Germinal center (tissue), 1 donor: ENCODE data around the gene PHC2.

Experiments used
- DNase-seq: peaks from one replicate; pipeline ENCODE4 v3.0.0; 2012; ENCODE audit warnings: mixed read lengths, low spot score

Gene PHC2

DNA sequence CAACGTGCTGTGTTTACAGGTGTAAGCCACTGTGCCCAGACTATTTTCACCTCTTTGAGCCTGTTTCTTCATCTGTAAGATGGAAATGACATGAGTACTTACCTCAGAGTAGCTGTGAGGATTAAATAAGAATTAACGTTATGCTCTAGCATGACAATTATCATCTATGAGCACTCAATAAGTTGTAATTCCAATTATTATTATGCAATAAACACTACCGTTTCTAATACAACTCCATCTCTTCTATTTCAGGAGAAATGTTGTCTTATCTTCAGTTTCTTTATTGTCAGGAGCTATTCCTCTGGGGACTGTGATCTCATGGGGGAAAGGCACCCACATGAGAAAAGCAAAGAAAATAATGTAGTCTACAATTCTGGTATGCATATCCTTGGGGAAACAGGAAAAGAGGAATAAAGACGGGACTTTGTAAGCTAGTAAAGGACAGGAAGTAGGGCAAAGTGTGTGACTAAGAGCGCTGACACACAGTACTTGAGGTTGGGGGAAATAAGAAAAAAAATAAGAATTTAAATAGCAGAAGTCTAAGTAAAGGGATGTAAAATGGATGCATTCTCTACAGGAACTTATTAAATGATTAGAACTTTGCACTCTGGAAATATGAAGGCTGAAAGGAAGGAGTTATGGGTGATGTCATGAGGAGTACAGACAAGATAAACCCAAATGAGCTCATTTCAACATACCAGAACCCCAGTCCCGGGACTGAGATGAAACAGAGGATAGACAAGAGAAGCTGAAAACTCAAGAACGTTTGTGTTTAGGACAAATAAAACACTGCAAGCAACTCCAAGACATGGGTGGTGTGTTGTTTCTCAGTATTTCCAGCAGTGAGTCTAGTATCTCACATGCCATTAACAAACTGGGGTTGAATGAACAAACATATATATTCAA lies 9.8 kb downstream of the PHC2 start:
- DNase-seq: no peak

DNA sequence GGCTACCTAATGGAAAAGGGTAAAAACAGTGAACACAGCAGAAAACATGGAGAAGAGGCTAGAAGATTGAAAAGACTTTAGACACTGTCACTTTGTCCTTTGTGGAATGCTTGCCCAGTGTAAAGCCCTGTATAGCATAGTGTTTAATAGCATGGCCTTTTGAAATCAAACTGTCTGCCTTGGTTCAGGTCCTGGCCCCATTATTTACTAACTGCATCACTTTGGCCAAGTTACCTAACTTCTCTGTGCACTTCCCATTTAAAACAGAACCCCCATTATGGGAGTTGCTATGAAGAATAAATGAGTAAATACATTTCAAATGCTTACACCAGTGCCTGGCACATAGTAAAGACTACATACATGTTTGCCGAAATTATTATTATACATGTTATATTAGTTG lies 12.1 kb downstream of the PHC2 start:
- no peak for DNase-seq

DNA sequence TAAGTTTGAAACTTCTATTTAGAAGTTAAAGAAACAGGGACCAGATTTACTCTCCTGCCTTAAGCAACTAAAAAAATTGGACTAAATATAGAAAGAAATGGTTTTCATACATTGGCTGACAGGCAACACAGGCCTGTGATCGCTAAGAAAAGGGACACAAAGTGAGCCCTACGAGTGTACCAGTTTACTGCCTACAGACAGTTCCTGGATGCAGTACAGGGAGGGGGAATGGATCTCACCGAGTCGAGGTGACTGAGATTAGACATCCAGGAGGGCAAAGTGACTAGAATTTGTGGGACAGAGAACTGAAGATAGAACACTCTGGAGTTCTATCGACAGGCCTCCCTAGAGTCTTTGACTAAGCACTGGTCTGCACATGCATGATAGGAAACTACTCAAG lies 16.0 kb downstream of the PHC2 start:
- DNase-seq: no peak

DNA sequence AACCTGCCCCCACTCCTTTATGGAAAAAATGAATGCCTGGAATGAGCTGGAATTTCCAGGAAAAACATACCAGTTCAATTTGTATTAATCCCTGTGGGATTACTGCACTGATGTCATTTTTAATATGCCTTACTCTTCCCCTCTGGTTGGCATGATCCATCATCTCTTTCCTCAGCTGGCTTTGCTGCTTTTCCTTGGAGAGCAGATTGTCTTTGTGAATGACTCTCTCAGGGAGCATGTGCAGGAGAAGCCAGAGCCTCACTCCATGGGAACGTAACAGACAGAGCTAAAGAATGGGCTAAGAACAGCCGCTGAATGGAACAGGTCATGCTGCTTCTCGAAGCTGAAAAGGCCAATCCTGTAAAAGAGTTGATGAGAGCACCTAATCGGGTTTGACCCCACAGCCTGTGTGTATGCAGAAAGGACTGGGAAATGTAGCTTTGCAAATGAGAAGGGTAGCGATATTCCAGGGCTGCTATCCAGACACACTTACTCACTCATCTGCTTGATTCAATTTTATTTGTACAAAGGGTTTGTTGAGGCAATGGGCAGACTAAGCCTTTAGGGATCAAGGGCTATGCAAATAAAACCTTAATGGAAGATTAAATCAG lies 20.7 kb downstream of the PHC2 start:
- no peak for DNase-seq

DNA sequence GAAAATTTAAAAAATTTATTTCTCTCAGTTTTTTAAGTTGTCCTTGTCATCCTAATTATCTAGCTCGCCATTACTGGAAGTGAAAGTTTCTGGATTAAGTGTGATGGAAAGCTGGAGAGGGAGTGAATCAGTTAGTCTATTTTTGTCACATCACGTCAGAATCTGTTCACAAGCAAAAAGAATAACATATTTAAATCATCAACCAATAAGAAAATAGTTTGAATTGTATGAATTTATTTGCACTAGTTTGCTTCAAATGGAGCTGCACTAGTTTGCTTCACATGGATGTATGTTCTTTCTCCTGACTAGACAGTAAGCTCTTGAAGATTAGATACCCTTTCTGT lies 22.8 kb downstream of the PHC2 start:
- no peak for DNase-seq

DNA sequence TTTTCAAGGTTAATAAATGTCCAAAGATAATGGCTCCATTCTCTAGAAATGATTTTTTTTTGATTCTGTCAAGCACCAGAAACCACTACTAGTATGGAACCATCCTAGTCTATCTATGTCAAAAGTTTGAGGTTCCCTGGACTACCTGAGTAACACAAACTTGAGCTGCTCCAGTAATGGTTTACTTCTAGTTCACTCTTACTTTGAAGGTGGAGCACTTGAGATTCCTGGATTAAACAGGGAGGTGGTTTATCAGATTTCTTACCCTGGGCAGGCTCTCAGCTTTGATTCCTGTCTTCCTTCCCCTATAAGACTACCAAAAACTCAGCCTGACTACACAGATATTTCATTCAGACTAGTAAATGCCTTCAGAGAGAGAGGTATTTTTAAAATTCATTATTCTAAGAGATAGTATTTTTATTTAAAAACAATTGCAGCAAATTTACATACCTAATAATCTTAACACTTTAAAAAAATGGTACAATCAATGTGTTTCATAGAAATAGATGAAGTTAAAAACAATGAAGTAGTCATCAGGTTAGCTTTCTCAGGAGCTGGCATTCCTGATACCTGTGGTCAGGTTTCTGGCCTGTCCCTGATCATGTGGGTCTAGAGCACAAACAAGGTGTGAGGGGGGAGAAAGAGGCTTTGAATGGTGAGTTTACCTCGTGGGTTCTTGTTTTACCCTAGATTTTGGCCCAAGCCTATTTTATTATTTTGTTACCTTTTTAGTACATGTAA lies 23.4 kb downstream of the PHC2 start:
- no peak for DNase-seq

DNA sequence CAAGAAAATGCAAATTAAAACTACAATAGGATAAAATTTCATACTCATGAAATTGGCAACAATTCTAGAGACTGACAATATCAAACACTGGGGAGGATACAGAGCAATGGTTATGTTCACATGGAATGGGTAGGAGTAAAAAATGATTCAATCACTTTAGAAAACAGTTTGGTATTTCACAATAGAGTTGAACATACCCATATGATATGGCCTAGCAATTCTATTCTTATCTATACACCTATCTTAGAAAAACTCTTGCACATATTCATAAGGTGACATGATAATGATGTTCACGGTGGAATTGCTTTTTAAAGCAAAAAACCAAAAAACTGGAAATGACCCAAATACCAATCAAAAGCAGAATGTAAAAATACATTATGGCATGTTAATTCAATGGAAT lies 28.7 kb downstream of the PHC2 start:
- no peak for DNase-seq

DNA sequence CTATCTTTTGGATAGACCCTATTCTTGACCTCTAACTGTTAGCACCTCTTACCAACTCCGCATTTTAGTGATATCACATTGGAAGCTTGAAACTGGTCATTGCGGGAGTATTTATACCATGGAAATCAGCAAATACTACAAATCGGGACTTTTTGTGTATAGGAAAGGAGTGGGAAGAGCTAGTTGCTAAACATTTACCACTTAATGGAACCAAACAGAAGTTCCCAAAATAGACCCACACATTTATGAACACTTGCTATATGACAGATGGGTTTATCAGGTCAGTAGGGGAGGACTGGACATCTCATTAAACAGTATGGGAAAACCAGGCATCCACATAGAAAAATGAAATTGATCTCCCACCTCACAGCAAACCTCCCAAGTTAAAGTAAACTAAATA lies 29.4 kb downstream of the PHC2 start:
- DNase-seq: no peak

DNA sequence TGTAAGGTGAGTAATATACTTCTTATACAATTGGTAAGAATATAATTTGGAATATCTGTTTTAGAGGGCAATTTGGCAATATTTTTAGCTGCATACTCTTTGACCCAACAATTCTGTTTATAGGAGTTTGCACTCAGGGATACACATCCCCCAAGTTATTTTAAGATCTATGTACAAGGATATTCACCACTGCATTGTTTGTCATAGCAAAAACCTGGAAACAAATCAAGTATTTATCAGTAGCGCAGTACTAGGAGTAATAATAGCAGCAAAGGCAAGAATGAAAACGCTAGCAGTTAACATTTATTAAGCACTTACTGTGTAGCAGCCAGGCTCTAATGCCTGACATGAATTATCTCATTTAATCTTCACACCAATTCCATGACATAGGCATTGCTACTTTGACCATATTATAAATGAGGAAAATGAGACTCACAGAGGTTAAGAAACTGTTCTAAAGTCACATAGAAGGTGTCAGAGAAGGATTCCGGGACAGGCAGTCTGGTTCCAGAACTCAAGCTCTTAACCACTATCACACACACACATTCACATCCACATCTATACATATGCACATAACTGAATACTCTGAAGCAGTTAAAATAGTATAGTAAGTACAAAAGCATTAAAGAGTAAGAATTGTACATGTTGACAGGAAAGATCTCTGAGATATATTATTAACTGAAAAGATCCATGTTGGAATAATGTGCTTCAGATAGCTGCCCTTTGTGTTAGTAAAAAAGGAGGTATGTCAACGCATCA lies 30.6 kb downstream of the PHC2 start:
- no peak for DNase-seq

DNA sequence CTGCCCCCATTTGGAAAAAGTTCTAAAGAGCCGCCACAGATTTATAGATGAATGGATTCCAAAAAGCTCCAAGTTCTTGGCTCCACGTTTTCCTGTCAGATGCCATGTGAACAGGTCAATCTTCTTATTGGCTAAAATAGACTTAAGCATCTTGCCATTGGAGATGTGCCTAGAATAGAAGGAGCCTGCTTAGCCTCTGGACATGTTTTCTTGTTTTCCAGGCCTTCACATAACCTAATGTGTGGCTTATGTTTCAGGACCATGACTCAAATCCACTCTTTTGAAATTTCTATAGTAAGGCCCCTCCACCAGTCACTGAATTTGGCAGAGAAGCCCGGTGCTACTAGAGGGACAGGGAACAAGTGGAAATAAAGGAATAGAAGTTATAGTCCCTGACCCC lies 31.5 kb downstream of the PHC2 start:
- DNase-seq: no peak

DNA sequence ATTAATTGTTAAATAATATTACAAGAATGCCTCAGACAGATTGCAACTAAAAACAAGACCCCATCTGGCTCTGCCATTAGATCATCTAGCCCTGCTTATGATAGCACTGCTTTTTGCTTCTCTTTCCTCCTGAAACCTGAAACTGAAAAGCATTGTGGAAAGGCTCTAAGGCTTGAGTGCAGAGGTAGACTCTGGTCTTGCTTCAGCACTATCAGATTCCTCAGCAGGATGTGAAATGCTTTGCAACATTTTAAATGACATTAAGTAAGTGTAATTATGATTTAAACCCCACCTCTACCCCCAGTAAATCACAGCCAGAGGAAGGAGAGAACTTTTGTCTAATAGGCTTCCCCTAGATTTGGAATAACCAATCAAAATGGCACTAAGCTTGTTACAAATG lies 32.9 kb downstream of the PHC2 start:
- DNase-seq: no peak

DNA sequence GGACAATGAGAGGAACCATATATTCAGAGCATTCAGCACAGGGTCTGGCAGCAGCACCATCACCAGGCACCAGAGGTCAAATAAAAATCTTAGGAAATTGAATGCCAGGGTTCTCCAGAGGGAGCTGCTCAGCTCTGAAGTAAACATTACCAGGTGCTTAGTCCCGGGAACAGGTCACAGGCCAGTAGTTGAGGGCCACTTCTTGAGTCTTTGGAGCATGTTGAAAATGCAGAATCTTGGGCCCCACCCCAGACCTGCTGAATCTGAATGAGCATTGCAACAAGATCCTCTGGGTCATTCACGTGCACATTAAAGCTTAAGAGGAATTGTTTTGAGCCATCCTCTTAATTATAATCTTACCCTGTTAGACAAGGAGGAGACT lies 33.8 kb downstream of the PHC2 start:
- no peak for DNase-seq

DNA sequence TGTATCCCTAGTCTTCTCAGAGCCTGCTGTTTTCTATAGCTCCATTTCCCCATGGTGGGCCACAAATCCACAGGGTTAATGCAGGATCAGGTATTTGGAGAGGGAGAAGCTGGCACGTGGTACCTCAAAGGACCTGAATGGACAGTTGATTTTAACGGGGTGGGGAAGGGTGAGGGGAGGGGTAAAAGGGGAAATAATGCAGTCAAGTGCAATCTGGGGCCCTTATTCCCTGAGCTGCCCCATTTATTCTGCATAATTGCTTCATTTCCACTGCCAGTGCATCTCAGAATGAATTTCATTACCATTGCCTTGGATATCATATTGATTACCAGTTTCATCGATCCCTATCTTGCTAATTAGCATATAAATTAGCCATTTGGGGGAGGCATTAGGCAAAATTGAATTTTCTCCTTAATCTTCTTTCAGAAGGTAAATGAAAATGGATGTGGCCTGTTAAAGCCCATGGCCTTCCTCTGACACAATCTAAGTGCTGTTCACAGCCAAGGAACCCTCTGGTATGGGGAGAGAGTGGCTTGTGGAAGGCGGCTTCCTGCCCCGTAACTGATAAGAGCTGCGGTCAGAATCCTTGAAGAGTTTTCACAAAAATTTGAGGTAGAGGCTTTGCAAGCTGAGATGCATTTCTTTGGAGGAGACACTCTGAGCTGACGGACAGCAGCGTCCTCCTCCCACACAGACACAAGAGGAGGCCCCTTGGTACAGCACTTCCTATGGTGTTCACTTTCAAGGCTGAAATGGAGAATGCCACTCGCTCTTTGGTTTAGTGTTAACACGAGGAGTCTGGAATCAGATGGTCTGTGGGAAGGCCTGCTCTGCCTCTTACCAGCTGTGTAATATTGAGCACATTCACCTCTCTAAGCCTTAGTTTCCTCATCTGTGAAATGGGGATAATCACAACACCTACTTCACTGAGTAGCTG lies 34.4 kb downstream of the PHC2 start:
- no peak for DNase-seq

DNA sequence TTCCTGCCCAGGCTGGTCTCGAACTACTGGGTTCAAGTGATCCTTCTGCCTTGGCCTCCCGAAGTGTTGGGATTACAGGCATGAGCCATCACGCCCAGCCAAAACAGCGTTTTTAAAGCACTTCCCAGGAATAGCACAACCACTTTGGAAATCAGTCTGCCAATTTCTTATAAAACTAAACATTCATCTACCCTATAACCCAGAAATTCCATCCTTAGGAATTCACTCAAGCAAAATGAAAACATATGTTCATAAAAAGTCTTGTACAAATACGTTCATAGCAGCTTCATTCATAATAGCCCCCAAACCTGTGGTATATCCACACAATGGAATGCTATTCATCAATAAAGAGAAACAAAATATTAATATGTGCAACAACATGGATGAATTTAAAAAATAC lies 36.1 kb downstream of the PHC2 start:
- no peak for DNase-seq

DNA sequence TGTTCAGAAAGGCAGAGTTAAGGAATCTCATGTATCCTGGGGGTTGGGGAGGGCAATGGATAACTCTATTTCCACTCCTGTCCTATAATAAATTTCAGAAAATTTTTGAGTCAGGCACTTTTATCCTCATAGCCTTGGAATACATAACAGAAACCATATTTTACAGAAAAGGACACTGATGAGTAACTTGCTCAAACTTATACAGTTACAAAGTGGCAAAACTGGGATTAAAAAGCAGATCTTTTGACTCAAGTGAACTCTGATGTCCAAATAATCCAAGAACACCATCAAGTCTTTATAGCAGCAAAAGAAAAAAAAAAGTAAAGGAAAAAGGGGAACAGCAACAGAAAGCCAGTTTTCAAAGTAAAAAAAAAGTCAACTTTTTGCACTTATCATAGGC lies 36.9 kb downstream of the PHC2 start:
- DNase-seq: no peak

DNA sequence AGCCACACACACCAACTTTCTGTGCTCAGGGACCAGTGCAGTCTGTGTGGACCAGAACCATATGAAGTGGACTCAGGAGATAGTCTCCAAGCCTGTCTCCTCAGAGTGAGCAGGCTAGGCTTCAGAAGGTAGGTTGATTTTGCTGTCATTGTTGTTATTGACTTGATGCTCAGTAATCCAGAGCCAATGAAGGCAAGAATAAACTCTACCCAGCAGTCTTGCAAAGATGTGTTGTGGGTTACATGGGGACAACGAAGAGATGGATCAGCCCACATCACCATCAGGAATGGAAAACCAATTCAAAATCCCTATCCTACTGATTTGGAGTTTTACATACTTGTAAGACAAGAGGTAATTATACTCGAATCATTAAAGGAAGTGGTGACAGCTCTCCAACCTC lies 37.4 kb downstream of the PHC2 start:
- no peak for DNase-seq

DNA sequence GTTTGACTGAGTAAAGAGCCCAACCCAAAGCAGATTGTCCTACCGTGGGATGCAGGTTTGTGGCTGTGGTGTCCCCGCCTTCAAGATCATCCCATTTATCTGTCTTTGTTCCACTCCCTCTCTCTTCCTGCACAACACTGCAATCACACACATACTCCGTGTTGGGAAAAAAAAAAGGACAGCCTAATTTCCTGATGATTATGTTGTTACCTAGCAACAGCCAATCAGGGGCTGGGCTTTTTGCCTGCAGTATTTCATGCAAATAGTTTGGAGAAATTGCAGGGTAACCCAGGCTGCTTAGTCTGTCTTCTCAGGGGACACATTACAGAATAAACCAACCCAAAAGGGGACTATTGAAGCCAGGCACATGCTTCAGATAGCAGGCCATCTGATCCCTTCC lies 38.3 kb downstream of the PHC2 start:
- DNase-seq: no peak

DNA sequence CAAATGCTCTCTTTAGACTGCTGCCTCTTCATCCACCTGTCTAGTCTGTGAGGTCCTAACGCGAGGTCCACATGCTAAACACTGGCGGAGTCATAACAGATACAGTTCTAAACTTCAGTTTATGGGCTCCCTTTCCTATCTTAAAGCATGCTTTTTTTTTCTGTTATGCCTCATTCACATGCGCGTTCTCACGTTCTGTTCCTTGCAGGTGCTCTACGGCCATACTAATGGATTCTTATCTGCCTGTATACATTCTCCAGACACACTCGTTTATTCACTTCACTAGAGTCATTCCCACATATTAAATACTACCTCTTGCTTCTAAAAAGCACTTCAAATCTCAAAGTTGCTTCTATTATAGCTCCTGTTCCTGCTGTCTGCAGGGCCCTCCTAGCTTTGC lies 38.7 kb downstream of the PHC2 start:
- no peak for DNase-seq

DNA sequence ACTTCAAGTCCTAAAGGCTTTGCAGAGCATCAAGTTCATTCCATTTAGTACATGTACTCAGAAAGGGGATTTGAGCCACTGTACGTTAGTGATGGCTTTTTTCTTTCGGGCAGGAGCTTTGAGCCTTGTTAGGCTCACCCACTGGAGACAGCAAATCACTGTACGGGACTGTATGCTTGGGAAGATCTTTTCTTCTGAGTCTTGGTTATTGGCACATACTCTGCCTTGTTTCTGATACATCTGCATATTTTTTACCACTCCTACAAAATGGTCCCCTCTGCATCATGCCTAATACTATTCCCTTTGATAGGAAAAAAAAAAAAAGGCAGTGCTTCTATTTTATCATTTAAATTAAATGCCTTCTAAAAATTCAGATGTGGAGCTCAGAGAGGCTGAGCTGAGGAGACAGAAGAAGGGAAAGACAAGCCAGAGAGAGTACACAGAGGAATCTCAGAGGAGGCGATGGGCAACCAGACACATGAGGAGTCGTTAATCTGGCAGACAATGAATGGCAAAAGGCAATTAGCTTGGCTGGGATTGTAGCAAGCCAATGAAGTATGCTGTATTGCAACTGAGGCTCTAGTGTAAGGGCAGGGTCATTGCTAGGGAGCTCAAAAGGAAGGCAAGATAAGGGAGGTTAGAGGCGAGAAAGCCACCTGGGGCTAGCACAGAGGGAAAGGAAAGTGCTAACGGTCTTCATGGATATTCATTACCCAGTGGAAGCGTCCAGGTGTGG lies 39.4 kb downstream of the PHC2 start:
- DNase-seq: no peak

DNA sequence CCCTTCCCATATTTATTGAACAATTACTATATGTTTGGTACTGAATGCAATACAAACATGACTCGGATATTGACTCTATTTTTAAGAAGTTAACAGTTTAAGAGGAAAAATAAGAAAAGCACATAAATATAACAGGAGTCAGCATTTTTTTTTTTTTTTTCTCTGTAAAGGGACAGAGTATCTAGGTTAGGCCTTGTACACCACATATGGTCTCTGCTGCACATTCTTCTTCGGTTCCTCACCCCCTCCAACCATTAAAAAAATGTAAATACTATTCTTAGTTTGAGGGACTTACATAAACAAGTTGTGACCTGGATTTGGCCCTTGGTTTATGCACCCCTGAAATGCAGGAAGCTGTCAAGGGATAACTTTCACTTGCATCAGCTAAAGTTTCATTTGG lies 40.4 kb downstream of the PHC2 start:
- no peak for DNase-seq
